GM23338 (cell line): ENCODE results near the gene GPRIN1. TPM values are rescaled to one million over a fixed set of nuclear protein-coding genes. Genes with fewer than 3 reads are reported as not detected.

Experiments
- ATAC-seq: fragments of 200-7000 bp; cut with Tn5 transposase; 3 replicates; pipeline ENCODE4 v1.9.1; 2020
- DNase-seq: peaks from one replicate; pipeline ENCODE4 v3.0.0-alpha.2; 2015; ENCODE audit warnings: low spot score
- H2AFZ ChIP-seq: fragments of 200-600 bp; sonication (generic); 2 replicates; pipeline ENCODE4 v1.8.0; 2016; ENCODE audit warnings: antibody characterized with exemption, mild to moderate bottlenecking, moderate library complexity
- H3F3A ChIP-seq: fragments of 200-600 bp; sonication (generic); replicated peaks from 2 replicates; pipeline ENCODE4 v1.8.0; 2017; ENCODE audit warnings: antibody characterized with exemption, mixed run types, low read depth
- H3K27ac ChIP-seq: fragments of 200-600 bp; sonication (generic); 2 replicates; pipeline ENCODE4 v1.6.1; 2016; ENCODE audit warnings: low read depth
- H3K27me3 ChIP-seq: fragments of 200-600 bp; sonication (generic); 2 replicates; pipeline ENCODE4 v1.8.0; 2016; ENCODE audit warnings: mild to moderate bottlenecking, mixed run types, moderate library complexity; ENCODE audit not compliant: insufficient read depth
- H3K36me3 ChIP-seq: fragments of 200-600 bp; sonication (generic); 2 replicates; pipeline ENCODE4 v1.8.0; 2016; ENCODE audit warnings: mild to moderate bottlenecking; ENCODE audit not compliant: insufficient read depth
- H3K4me1 ChIP-seq: fragments of 200-600 bp; sonication (generic); 2 replicates; pipeline ENCODE4 v1.8.0; 2016; ENCODE audit warnings: mild to moderate bottlenecking, moderate library complexity; ENCODE audit not compliant: insufficient read depth
- H3K4me2 ChIP-seq: fragments of 200-600 bp; sonication (generic); 2 replicates; pipeline ENCODE4 v1.7.1; 2017; ENCODE audit warnings: mixed run types
- H3K4me3 ChIP-seq: fragments of 200-600 bp; sonication (generic); 2 replicates; pipeline ENCODE4 v1.6.1; 2016; ENCODE audit warnings: mixed run types
- H3K79me2 ChIP-seq: fragments of 200-600 bp; sonication (generic); replicated peaks from 2 replicates; pipeline ENCODE4 v1.8.0; 2017; ENCODE audit warnings: mild to moderate bottlenecking; ENCODE audit not compliant: insufficient read depth
- H3K9me2 ChIP-seq: fragments of 200-600 bp; sonication (generic); 2 replicates; pipeline ENCODE4 v1.8.0; 2017; ENCODE audit not compliant: insufficient read depth
- H4K20me1 ChIP-seq: fragments of 200-600 bp; sonication (generic); replicated peaks from 2 replicates; pipeline ENCODE4 v1.8.0; 2017; ENCODE audit warnings: mild to moderate bottlenecking; ENCODE audit not compliant: insufficient read depth
- H3K27ac Mint-ChIP-seq: 2 replicates; pipeline ENCODE4 v1.8.0; 2020; ENCODE audit warnings: inconsistent platforms, mild to moderate bottlenecking, moderate library complexity, mixed read lengths
- H3K27me3 Mint-ChIP-seq: 3 replicates; pipeline ENCODE4 v1.8.0; 2022; ENCODE audit warnings: low read depth, mild to moderate bottlenecking, moderate library complexity, mixed read lengths, inconsistent platforms; ENCODE audit not compliant: insufficient read depth, poor library complexity
- H3K36me3 Mint-ChIP-seq: 3 replicates; pipeline ENCODE4 v1.8.0; 2021; ENCODE audit warnings: low read depth, mild to moderate bottlenecking, inconsistent platforms, moderate library complexity, mixed read lengths
- H3K4me1 Mint-ChIP-seq: 3 replicates; pipeline ENCODE4 v1.8.0; 2020; ENCODE audit warnings: mild to moderate bottlenecking, inconsistent platforms, mixed read lengths
- H3K4me3 Mint-ChIP-seq: 3 replicates; pipeline ENCODE4 v1.8.0; 2021; ENCODE audit warnings: moderate library complexity, mild to moderate bottlenecking, inconsistent platforms, mixed read lengths
- H3K9me3 Mint-ChIP-seq: 3 replicates; pipeline ENCODE4 v1.8.0; 2020; ENCODE audit warnings: moderate library complexity, mild to moderate bottlenecking, inconsistent platforms, mixed read lengths
- CREB1 ChIP-seq: fragments of 250-450 bp; sonication (Bioruptor Pico); IDR thresholded peaks from 2 replicates; pipeline ENCODE4 v1.5.0; 2020; ENCODE audit warnings: low read depth, mild to moderate bottlenecking, moderate library complexity
- CTCF ChIP-seq, 2 experiments: fragments of 200-600 bp in 1 of 2; sonication (generic) in 1 of 2; conservative IDR thresholded peaks; 2 replicates each; pipeline versions ENCODE4 v1.5.1 to v1.6.1; 2016 to 2017; ENCODE audit warnings: antibody characterized with exemption in 2 of 2, low read depth in 2 of 2, mild to moderate bottlenecking in 2 of 2, moderate library complexity in 1 of 2
- EZH2 ChIP-seq: fragments of 200-600 bp; sonication (generic); IDR thresholded peaks from one replicate; pipeline ENCODE4 v1.8.0; 2017; ENCODE audit warnings: antibody characterized with exemption, mild to moderate bottlenecking, low read depth; ENCODE audit not compliant: unreplicated experiment
- EZH2phosphoT487 ChIP-seq: fragments of 200-600 bp; sonication (generic); IDR thresholded peaks from one replicate; pipeline ENCODE4 v1.8.1; 2018; ENCODE audit warnings: antibody characterized with exemption; ENCODE audit not compliant: unreplicated experiment
- JUNB ChIP-seq: IDR thresholded peaks from one replicate; pipeline ENCODE4 v1.6.1; 2016; ENCODE audit warnings: antibody characterized with exemption; ENCODE audit not compliant: unreplicated experiment
- NANOG ChIP-seq: IDR thresholded peaks from 2 replicates; pipeline ENCODE4 v1.6.1; 2016; ENCODE audit warnings: antibody characterized with exemption, borderline replicate concordance
- POLR2AphosphoS5 ChIP-seq: IDR thresholded peaks from 2 replicates; pipeline ENCODE4 v1.6.1; 2016; ENCODE audit warnings: antibody characterized with exemption, low read depth
- STAT1 ChIP-seq: IDR thresholded peaks from one replicate; pipeline ENCODE4 v1.6.1; 2016; ENCODE audit warnings: antibody characterized with exemption; ENCODE audit not compliant: unreplicated experiment
- ZNF114 ChIP-seq: fragments of 250-450 bp; sonication (Bioruptor Pico); IDR thresholded peaks from 2 replicates; pipeline ENCODE4 v1.5.0; 2020; ENCODE audit warnings: mild to moderate bottlenecking, moderate library complexity
- ZNF331 ChIP-seq: fragments of 250-450 bp; sonication (Bioruptor Pico); IDR thresholded peaks from 2 replicates; pipeline ENCODE4 v1.5.0; 2020; ENCODE audit warnings: low read depth, mild to moderate bottlenecking, moderate library complexity
- ZNF462 ChIP-seq: fragments of 250-450 bp; sonication (Bioruptor Pico); IDR thresholded peaks from 2 replicates; pipeline ENCODE4 v1.5.0; 2020; ENCODE audit warnings: mild to moderate bottlenecking, moderate library complexity
- polyA plus RNA-seq: library from polyadenylated mRNA; unstranded; fragments of >200 nt; fragmentation: Nextera tagmentation; extraction: Ambion mirVana; gene quantifications from 2 replicates; pipeline ENCODE4 v1.2.1, GENCODE V29; 2016
- total RNA-seq: library from RNA; depleted of rRNA; stranded (reverse); fragments of >200 nt; shearing (Covaris generic); gene quantifications from 2 replicates; pipeline ENCODE4 v1.2.3, GENCODE V29; 2014
- TF ChIP-seq, protein P1 (sequence below): IDR thresholded peaks from 2 replicates; pipeline ENCODE4 v1.6.1; 2016; ENCODE audit warnings: antibody characterized with exemption
- TF ChIP-seq, protein P2 (sequence below): IDR thresholded peaks from one replicate; pipeline ENCODE4 v1.6.1; 2018; ENCODE audit warnings: antibody characterized with exemption; ENCODE audit not compliant: unreplicated experiment

GPRIN1 gene
- total and polyA plus RNA-seq, 2 experiments from 2014 or later = 3.8 to 14.6 TPM

DNA sequence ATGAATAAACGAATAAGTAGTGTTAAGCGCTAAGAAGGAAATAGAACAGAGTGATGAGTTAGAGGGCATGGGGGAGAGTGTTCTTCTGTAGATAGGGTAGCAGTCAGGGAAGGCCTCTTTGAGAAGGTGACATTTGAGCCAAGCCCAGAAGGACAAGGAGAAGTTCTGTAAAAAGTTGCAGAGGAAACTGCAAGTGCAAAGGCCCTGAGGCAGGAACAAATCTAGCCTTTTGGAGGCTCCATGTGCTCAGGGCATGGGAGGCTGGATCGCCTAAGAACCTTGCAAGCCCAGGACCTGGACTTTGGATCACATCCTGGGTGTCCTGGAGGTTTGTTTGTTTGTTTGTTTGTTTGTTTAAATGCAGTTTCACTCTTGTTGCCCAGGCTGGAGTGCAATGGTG, 28.5 kb upstream of the GPRIN1 start:
- Histone ChIP-seq H3K79me2 (no peaks in the 10 kb centered on the region), H3K27ac (no peak overlapping the region), H3K36me3 (no peaks in the 10 kb centered on the region), H3K9me2 (no peaks in the 10 kb centered on the region), H4K20me1 (no peaks in the 10 kb centered on the region), H2AFZ (no peak overlapping the region), H3F3A (no peaks in the 10 kb centered on the region), H3K4me3 (no peak overlapping the region), H3K4me2 (no peak overlapping the region), H3K4me1 (peaks cover 5% of the 10 kb centered on the region; the same call in 1 of the 2 replicates), H3K27me3 (no peaks in the 10 kb centered on the region; the same call in 1 of the 2 replicates)
- Mint-ChIP-seq H3K27ac (no peak overlapping the region), H3K36me3 (no peaks in the 10 kb centered on the region), H3K4me1 (peaks cover 43% of the 10 kb centered on the region), H3K27me3 (peaks cover 27% of the 10 kb centered on the region), H3K9me3 (peaks cover 5% of the 10 kb centered on the region; the same call in 2 of the 3 replicates), H3K4me3 (no peak overlapping the region)
- ATAC-seq (no peak), DNase-seq (no peak)
- no peak for TF ChIP-seq STAT1
- TF ChIP-seq EZH2 = no peak
- no peak for TF ChIP-seq ZNF331
- TF ChIP-seq EZH2phosphoT487 = no peak
- TF ChIP-seq, protein P1, sequence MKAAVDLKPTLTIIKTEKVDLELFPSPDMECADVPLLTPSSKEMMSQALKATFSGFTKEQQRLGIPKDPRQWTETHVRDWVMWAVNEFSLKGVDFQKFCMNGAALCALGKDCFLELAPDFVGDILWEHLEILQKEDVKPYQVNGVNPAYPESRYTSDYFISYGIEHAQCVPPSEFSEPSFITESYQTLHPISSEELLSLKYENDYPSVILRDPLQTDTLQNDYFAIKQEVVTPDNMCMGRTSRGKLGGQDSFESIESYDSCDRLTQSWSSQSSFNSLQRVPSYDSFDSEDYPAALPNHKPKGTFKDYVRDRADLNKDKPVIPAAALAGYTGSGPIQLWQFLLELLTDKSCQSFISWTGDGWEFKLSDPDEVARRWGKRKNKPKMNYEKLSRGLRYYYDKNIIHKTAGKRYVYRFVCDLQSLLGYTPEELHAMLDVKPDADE = no peak
- no peak for TF ChIP-seq ZNF462 (CRISPR knock-in tag)
- TF ChIP-seq CREB1 (CRISPR knock-in tag) = no peak
- no peak for TF ChIP-seq ZNF114
- TF ChIP-seq POLR2AphosphoS5 = no peak
- TF ChIP-seq, protein P2, sequence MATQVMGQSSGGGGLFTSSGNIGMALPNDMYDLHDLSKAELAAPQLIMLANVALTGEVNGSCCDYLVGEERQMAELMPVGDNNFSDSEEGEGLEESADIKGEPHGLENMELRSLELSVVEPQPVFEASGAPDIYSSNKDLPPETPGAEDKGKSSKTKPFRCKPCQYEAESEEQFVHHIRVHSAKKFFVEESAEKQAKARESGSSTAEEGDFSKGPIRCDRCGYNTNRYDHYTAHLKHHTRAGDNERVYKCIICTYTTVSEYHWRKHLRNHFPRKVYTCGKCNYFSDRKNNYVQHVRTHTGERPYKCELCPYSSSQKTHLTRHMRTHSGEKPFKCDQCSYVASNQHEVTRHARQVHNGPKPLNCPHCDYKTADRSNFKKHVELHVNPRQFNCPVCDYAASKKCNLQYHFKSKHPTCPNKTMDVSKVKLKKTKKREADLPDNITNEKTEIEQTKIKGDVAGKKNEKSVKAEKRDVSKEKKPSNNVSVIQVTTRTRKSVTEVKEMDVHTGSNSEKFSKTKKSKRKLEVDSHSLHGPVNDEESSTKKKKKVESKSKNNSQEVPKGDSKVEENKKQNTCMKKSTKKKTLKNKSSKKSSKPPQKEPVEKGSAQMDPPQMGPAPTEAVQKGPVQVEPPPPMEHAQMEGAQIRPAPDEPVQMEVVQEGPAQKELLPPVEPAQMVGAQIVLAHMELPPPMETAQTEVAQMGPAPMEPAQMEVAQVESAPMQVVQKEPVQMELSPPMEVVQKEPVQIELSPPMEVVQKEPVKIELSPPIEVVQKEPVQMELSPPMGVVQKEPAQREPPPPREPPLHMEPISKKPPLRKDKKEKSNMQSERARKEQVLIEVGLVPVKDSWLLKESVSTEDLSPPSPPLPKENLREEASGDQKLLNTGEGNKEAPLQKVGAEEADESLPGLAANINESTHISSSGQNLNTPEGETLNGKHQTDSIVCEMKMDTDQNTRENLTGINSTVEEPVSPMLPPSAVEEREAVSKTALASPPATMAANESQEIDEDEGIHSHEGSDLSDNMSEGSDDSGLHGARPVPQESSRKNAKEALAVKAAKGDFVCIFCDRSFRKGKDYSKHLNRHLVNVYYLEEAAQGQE = no peak
- no peak for TF ChIP-seq NANOG
- TF ChIP-seq CTCF (conservative IDR thresholded peaks at IDR 0.05; ENCODE audit: low read depth in 2 of 2) = no peak
- no peak for TF ChIP-seq JUNB
